Neural crest cell (in vitro differentiated cells): ENCODE measurements around the gene TLNRD1. TPM values are rescaled to one million over a fixed set of nuclear protein-coding genes. Genes with fewer than 3 reads are reported as not detected.
A peak's percentile ranks its signal among the peaks of the same experiment; 100 is the strongest.

Experiments used
- DNase-seq: peaks from one replicate; pipeline ENCODE4 v3.0.0; 2021; ENCODE audit warnings: low read depth, mixed read lengths, low spot score
- H3K27ac Mint-ChIP-seq: one replicate; pipeline ENCODE4 v1.8.0; 2021; ENCODE audit warnings: mild to moderate bottlenecking, mixed read lengths; ENCODE audit not compliant: unreplicated experiment
- H3K27me3 Mint-ChIP-seq: 2 replicates; pipeline ENCODE4 v1.8.0; 2021; ENCODE audit warnings: low read depth, mild to moderate bottlenecking, mixed read lengths
- H3K36me3 Mint-ChIP-seq: 2 replicates; pipeline ENCODE4 v1.8.0; 2021; ENCODE audit warnings: low read depth, mild to moderate bottlenecking, mixed read lengths
- H3K4me1 Mint-ChIP-seq: 2 replicates; pipeline ENCODE4 v1.8.0; 2021; ENCODE audit warnings: mixed read lengths
- H3K4me3 Mint-ChIP-seq: one replicate; pipeline ENCODE4 v1.8.0; 2021; ENCODE audit warnings: mild to moderate bottlenecking, mixed read lengths
- H3K9me3 Mint-ChIP-seq: 2 replicates; pipeline ENCODE4 v1.8.0; 2021; ENCODE audit warnings: mixed read lengths
- CTCF ChIP-seq: fragments of 200-600 bp; sonication (generic); conservative IDR thresholded peaks from 2 replicates; pipeline ENCODE4 v1.5.0; 2021; ENCODE audit warnings: antibody characterized with exemption, mild to moderate bottlenecking
- total RNA-seq: library from RNA; stranded (reverse); gene quantifications from 2 replicates; pipeline ENCODE4 v1.2.1, GENCODE V29; 2021

Gene TLNRD1
- total RNA-seq, 1 donor from 2014 or later, result 31.7 TPM

GRCh38 chr15:81003097-81003350, 2.3 kb downstream of the TLNRD1 start:
- no peaks in the 10 kb centered on the region for H3K9me3 Mint-ChIP-seq
- peaks cover 9% of the 10 kb centered on the region for H3K36me3 Mint-ChIP-seq
- DNase-seq, result no peak
- no peak for TF ChIP-seq CTCF
- H3K27me3 Mint-ChIP-seq, result no peaks in the 10 kb centered on the region
- H3K27ac Mint-ChIP-seq, result no peak overlapping the region
- H3K4me3 Mint-ChIP-seq, result peak overlapping the region; percentile 85
- peaks cover 38% of the 10 kb centered on the region for H3K4me1 Mint-ChIP-seq

GRCh38 chr15:81006124-81006523, 5.4 kb downstream of the TLNRD1 start:
- no peak for DNase-seq
- H3K36me3 Mint-ChIP-seq, result peaks cover 9% of the 10 kb centered on the region
- H3K4me1 Mint-ChIP-seq, result peaks cover 31% of the 10 kb centered on the region
- H3K27me3 Mint-ChIP-seq, result no peaks in the 10 kb centered on the region
- H3K27ac Mint-ChIP-seq, result no peak overlapping the region
- H3K4me3 Mint-ChIP-seq, result no peak overlapping the region
- TF ChIP-seq CTCF, result no peak
- no peaks in the 10 kb centered on the region for H3K9me3 Mint-ChIP-seq

- H3K4me1 Mint-ChIP-seq, result peaks cover 31% of the 10 kb centered on the region
These were observed 6.8 kb downstream of the TLNRD1 start for GRCh38 chr15:81007428-81008064.

GRCh38 chr15:81008312-81008711, 7.6 kb downstream of the TLNRD1 start:
- Mint-ChIP-seq H3K36me3 (peaks cover 8% of the 10 kb centered on the region), H3K4me3 (no peak overlapping the region)
- TF ChIP-seq CTCF, result no peak

More at GRCh38 chr15:81007428-81008064, 6.8 kb downstream of the TLNRD1 start:
- no peak for DNase-seq
- no peaks in the 10 kb centered on the region for H3K9me3 Mint-ChIP-seq
- peak overlapping the region; percentile 54 for H3K4me3 Mint-ChIP-seq
- H3K27ac Mint-ChIP-seq, result no peak overlapping the region
- TF ChIP-seq CTCF, result no peak
- no peaks in the 10 kb centered on the region for H3K27me3 Mint-ChIP-seq
- peaks cover 9% of the 10 kb centered on the region for H3K36me3 Mint-ChIP-seq

GRCh38 chr15:81010086-81010485, 9.4 kb downstream of the TLNRD1 start:
- no peak for DNase-seq
- H3K4me3 Mint-ChIP-seq, result no peak overlapping the region
- H3K36me3 Mint-ChIP-seq, result peaks cover 3% of the 10 kb centered on the region
- peaks cover 18% of the 10 kb centered on the region for H3K4me1 Mint-ChIP-seq
- H3K27ac Mint-ChIP-seq, result no peak overlapping the region
- no peaks in the 10 kb centered on the region for H3K27me3 Mint-ChIP-seq
- H3K9me3 Mint-ChIP-seq, result no peaks in the 10 kb centered on the region
- no peak for TF ChIP-seq CTCF

More at GRCh38 chr15:81008312-81008711, 7.6 kb downstream of the TLNRD1 start:
- DNase-seq, result no peak
- H3K9me3 Mint-ChIP-seq, result no peaks in the 10 kb centered on the region
- H3K4me1 Mint-ChIP-seq, result peaks cover 29% of the 10 kb centered on the region
- H3K27ac Mint-ChIP-seq, result no peak overlapping the region
- H3K27me3 Mint-ChIP-seq, result no peaks in the 10 kb centered on the region
